A549 (cell line): ENCODE data around the gene RAP1GAP2.

Source experiments
- EP300 ChIP-seq, 2 experiments: fragments of >200 bp; sonication (Bioruptor Twin); formaldehyde crosslinking; IDR thresholded peaks; 2 replicates in 1 of 2; 3 replicates in 1 of 2; pipeline ENCODE4 v1.6.1; 2016 to 2017
- POLR2A ChIP-seq: IDR thresholded peaks from 2 replicates; pipeline ENCODE4 v1.6.1; 2012; ENCODE audit warnings: mild to moderate bottlenecking, low read length
- RAD21 ChIP-seq, 2 experiments: fragments of >200 bp in 1 of 2; sonication (Bioruptor Twin) in 1 of 2; formaldehyde crosslinking in 1 of 2; IDR thresholded peaks in 1 of 2; conservative IDR thresholded peaks in 1 of 2; 2 replicates in 1 of 2; 3 replicates in 1 of 2; pipeline ENCODE4 v1.6.1; 2012 to 2018; ENCODE audit warnings: inconsistent platforms in 1 of 2
- SMC3 ChIP-seq: fragments of >200 bp; sonication (Bioruptor Twin); formaldehyde crosslinking; IDR thresholded peaks from 3 replicates; pipeline ENCODE4 v1.6.1; 2018; ENCODE audit warnings: inconsistent platforms
- USF2 ChIP-seq: fragments of 450-650 bp; IDR thresholded peaks from 2 replicates; pipeline ENCODE4 v1.6.1; 2014; ENCODE audit warnings: antibody characterized with exemption
- TF ChIP-seq, protein P1 (sequence below): fragments of >200 bp; sonication (Bioruptor Twin); formaldehyde crosslinking; IDR thresholded peaks from 3 replicates; pipeline ENCODE4 v1.5.1; 2016

DNA sequence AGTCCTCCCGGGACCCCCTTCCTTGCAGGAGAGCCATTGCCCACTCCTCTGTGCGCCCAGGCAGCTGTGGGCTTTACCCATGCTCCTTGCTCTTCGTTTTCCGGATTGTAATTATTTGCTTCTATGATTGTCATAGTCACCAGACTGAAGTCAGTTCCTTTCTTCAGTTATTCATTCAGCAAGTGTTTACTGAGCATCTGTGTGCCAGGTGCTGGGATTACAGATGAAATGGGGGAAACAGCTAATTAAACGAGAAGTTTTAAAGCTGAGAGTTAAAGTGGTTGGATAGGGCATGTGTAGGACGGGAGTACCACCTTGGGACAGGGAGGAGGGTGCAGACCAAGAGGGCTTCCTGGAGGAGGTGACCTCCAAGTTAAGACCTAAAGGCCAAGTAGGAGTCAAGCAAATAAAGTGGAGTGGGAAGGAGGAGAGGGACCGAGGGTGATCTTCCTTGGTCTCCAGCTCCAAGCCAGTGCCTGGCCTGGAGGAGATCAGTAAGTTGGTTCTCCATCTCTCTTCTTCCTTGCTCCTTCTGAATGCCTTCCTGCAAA, 140.6 kb downstream of the RAP1GAP2 start:
- TF ChIP-seq EP300 (IDR thresholded peaks at IDR 0.05) (no peak), RAD21 (conservative IDR thresholded peaks at IDR 0.05 in 1 of 2, IDR thresholded peaks at IDR 0.05 in 1 of 2) (no peak), SMC3 (no peak), USF2 (no peak), POLR2A (no peak)
- TF ChIP-seq, protein P1, sequence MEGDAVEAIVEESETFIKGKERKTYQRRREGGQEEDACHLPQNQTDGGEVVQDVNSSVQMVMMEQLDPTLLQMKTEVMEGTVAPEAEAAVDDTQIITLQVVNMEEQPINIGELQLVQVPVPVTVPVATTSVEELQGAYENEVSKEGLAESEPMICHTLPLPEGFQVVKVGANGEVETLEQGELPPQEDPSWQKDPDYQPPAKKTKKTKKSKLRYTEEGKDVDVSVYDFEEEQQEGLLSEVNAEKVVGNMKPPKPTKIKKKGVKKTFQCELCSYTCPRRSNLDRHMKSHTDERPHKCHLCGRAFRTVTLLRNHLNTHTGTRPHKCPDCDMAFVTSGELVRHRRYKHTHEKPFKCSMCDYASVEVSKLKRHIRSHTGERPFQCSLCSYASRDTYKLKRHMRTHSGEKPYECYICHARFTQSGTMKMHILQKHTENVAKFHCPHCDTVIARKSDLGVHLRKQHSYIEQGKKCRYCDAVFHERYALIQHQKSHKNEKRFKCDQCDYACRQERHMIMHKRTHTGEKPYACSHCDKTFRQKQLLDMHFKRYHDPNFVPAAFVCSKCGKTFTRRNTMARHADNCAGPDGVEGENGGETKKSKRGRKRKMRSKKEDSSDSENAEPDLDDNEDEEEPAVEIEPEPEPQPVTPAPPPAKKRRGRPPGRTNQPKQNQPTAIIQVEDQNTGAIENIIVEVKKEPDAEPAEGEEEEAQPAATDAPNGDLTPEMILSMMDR: no peak
